ENCODE measurements around the gene UBE2U. TPM values are rescaled to one million over a fixed set of nuclear protein-coding genes. Genes with fewer than 3 reads are reported as not detected.

The UBE2U gene
- total RNA-seq, 1 experiment from 2014 or later, result not detected

DNA sequence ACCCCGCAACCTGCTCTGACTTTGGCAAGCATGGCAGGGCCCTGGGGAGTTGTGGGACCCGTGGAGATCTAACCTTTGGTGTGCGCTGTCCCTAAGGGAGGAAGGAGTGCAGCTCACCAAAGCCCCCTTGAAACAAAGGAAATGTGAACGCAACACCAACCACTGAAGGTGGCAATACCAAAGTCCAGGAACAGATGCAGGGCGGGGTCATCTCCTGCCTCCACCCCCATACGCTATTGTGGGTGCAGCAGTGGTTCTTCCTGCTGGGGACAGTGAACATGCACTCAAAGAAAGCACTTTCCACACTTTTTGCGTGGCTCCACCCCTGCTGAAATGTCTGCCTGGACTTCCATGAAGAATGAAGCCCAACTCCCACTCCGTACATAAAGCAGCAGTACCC is 93.0 kb downstream of the UBE2U start (continued):
- TF ChIP-seq, protein P1, sequence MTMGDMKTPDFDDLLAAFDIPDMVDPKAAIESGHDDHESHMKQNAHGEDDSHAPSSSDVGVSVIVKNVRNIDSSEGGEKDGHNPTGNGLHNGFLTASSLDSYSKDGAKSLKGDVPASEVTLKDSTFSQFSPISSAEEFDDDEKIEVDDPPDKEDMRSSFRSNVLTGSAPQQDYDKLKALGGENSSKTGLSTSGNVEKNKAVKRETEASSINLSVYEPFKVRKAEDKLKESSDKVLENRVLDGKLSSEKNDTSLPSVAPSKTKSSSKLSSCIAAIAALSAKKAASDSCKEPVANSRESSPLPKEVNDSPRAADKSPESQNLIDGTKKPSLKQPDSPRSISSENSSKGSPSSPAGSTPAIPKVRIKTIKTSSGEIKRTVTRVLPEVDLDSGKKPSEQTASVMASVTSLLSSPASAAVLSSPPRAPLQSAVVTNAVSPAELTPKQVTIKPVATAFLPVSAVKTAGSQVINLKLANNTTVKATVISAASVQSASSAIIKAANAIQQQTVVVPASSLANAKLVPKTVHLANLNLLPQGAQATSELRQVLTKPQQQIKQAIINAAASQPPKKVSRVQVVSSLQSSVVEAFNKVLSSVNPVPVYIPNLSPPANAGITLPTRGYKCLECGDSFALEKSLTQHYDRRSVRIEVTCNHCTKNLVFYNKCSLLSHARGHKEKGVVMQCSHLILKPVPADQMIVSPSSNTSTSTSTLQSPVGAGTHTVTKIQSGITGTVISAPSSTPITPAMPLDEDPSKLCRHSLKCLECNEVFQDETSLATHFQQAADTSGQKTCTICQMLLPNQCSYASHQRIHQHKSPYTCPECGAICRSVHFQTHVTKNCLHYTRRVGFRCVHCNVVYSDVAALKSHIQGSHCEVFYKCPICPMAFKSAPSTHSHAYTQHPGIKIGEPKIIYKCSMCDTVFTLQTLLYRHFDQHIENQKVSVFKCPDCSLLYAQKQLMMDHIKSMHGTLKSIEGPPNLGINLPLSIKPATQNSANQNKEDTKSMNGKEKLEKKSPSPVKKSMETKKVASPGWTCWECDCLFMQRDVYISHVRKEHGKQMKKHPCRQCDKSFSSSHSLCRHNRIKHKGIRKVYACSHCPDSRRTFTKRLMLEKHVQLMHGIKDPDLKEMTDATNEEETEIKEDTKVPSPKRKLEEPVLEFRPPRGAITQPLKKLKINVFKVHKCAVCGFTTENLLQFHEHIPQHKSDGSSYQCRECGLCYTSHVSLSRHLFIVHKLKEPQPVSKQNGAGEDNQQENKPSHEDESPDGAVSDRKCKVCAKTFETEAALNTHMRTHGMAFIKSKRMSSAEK (CRISPR knock-in tag; IDR thresholded peaks at IDR 0.05; ENCODE audit: borderline replicate concordance), result no peak
- TF ChIP-seq NFYB (CRISPR knock-in tag; conservative IDR thresholded peaks at IDR 0.05; ENCODE audit: low read depth) (no peak), HMGA2 (CRISPR knock-in tag; IDR thresholded peaks at IDR 0.05) (no peak), ATF1 (CRISPR knock-in tag; IDR thresholded peaks at IDR 0.05) (no peak), CREB1 (CRISPR knock-in tag; IDR thresholded peaks at IDR 0.05) (no peak)
- TF ChIP-seq, protein P2, sequence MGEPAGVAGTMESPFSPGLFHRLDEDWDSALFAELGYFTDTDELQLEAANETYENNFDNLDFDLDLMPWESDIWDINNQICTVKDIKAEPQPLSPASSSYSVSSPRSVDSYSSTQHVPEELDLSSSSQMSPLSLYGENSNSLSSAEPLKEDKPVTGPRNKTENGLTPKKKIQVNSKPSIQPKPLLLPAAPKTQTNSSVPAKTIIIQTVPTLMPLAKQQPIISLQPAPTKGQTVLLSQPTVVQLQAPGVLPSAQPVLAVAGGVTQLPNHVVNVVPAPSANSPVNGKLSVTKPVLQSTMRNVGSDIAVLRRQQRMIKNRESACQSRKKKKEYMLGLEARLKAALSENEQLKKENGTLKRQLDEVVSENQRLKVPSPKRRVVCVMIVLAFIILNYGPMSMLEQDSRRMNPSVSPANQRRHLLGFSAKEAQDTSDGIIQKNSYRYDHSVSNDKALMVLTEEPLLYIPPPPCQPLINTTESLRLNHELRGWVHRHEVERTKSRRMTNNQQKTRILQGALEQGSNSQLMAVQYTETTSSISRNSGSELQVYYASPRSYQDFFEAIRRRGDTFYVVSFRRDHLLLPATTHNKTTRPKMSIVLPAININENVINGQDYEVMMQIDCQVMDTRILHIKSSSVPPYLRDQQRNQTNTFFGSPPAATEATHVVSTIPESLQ (CRISPR knock-in tag; IDR thresholded peaks at IDR 0.05), result no peak
- TF ChIP-seq, protein P3, sequence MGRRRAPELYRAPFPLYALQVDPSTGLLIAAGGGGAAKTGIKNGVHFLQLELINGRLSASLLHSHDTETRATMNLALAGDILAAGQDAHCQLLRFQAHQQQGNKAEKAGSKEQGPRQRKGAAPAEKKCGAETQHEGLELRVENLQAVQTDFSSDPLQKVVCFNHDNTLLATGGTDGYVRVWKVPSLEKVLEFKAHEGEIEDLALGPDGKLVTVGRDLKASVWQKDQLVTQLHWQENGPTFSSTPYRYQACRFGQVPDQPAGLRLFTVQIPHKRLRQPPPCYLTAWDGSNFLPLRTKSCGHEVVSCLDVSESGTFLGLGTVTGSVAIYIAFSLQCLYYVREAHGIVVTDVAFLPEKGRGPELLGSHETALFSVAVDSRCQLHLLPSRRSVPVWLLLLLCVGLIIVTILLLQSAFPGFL (CRISPR knock-in tag; IDR thresholded peaks at IDR 0.05; ENCODE audit: borderline replicate concordance), result no peak
- TF ChIP-seq, protein P4, sequence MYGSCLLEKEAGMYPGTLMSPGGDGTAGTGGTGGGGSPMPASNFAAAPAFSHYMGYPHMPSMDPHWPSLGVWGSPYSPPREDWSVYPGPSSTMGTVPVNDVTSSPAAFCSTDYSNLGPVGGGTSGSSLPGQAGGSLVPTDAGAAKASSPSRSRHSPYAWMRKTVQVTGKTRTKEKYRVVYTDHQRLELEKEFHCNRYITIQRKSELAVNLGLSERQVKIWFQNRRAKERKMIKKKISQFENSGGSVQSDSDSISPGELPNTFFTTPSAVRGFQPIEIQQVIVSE (CRISPR knock-in tag; IDR thresholded peaks at IDR 0.05; ENCODE audit: borderline replicate concordance), result no peak

DNA sequence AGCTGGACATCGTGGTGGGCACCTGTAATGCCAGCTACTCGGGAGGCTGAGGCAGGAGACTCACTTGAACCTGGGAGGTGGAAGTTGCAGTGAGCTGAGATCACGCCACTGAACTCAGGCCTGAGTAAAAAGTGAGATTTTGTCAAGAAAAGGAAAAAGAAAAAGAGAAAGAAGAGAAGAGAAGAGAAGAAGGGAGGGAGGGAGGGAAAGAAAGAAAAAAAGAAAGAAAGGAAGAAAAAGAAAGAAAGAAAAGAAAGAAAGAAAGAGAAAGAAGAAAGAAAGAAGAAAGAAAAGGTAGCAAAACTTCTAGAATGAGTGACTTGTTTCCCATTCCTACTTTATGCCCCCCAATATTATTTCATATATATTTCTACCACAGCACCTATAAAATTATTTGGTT is 98.8 kb downstream of the UBE2U start:
- TF ChIP-seq GTF2I (CRISPR knock-in tag; conservative IDR thresholded peaks at IDR 0.05), result no peak
- TF ChIP-seq, protein P5, sequence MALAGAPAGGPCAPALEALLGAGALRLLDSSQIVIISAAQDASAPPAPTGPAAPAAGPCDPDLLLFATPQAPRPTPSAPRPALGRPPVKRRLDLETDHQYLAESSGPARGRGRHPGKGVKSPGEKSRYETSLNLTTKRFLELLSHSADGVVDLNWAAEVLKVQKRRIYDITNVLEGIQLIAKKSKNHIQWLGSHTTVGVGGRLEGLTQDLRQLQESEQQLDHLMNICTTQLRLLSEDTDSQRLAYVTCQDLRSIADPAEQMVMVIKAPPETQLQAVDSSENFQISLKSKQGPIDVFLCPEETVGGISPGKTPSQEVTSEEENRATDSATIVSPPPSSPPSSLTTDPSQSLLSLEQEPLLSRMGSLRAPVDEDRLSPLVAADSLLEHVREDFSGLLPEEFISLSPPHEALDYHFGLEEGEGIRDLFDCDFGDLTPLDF (CRISPR knock-in tag; IDR thresholded peaks at IDR 0.05), result no peak
- no peak for TF ChIP-seq NR3C1 (CRISPR knock-in tag; conservative IDR thresholded peaks at IDR 0.05; ENCODE audit: low read depth)
- CTCF ChIA-PET, result interaction anchor here (1.1 kb wide), 1 partner anchor 33 kb away, joined by 3 read pairs; no protein-coding TSS in a partner anchor
- Mint-ChIP-seq H3K36me3 (no peaks in the 10 kb centered on the region), H3K4me3 (no peak overlapping the region), H3K27me3 (ENCODE audit: low read depth) (no peaks in the 10 kb centered on the region; the same call in 1 of the 2 replicates), H3K27ac (no peak overlapping the region), H3K9me3 (peaks cover 10% of the 10 kb centered on the region), H3K4me1 (peaks cover 19% of the 10 kb centered on the region)
- POLR2A ChIA-PET, result no interaction called here
- DNase-seq (ENCODE audit: low spot score) (no peak), ATAC-seq (no peak)

DNA sequence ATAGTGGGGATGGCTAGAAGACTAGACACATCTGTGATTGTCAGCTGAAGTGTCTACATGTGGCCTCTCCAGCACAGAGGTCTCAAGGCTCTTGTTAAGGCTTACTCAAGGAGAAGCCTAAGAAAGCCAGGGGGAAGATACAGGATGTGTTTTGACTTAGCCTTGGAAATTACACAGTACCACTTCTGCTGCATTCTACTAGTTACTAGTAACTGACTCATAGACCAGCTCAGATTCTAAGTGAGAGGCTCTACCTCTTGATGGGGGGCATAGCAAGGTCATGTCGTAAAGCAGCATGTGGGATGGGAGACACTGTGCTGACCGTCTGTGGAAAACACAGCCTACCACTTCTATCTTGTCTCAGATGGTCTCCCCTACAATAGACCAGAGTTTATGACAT is 99.5 kb downstream of the UBE2U start:
- POLR2A ChIA-PET, result no interaction called here
- H3K4me1 Mint-ChIP-seq, result peaks cover 19% of the 10 kb centered on the region
- CTCF ChIA-PET, result no interaction called here
- no peaks in the 10 kb centered on the region; the same call in 1 of the 2 replicates for H3K27me3 Mint-ChIP-seq (ENCODE audit: low read depth)
- no peak overlapping the region for H3K4me3 Mint-ChIP-seq
- peaks cover 2% of the 10 kb centered on the region for H3K9me3 Mint-ChIP-seq
- H3K36me3 Mint-ChIP-seq, result no peaks in the 10 kb centered on the region
- no peak for ATAC-seq
- H3K27ac Mint-ChIP-seq, result no peak overlapping the region
- no peak for DNase-seq (ENCODE audit: low spot score)
- TF ChIP-seq, protein P6, sequence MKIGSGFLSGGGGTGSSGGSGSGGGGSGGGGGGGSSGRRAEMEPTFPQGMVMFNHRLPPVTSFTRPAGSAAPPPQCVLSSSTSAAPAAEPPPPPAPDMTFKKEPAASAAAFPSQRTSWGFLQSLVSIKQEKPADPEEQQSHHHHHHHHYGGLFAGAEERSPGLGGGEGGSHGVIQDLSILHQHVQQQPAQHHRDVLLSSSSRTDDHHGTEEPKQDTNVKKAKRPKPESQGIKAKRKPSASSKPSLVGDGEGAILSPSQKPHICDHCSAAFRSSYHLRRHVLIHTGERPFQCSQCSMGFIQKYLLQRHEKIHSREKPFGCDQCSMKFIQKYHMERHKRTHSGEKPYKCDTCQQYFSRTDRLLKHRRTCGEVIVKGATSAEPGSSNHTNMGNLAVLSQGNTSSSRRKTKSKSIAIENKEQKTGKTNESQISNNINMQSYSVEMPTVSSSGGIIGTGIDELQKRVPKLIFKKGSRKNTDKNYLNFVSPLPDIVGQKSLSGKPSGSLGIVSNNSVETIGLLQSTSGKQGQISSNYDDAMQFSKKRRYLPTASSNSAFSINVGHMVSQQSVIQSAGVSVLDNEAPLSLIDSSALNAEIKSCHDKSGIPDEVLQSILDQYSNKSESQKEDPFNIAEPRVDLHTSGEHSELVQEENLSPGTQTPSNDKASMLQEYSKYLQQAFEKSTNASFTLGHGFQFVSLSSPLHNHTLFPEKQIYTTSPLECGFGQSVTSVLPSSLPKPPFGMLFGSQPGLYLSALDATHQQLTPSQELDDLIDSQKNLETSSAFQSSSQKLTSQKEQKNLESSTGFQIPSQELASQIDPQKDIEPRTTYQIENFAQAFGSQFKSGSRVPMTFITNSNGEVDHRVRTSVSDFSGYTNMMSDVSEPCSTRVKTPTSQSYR (CRISPR knock-in tag; IDR thresholded peaks at IDR 0.05), result no peak
- TF ChIP-seq, protein P7, sequence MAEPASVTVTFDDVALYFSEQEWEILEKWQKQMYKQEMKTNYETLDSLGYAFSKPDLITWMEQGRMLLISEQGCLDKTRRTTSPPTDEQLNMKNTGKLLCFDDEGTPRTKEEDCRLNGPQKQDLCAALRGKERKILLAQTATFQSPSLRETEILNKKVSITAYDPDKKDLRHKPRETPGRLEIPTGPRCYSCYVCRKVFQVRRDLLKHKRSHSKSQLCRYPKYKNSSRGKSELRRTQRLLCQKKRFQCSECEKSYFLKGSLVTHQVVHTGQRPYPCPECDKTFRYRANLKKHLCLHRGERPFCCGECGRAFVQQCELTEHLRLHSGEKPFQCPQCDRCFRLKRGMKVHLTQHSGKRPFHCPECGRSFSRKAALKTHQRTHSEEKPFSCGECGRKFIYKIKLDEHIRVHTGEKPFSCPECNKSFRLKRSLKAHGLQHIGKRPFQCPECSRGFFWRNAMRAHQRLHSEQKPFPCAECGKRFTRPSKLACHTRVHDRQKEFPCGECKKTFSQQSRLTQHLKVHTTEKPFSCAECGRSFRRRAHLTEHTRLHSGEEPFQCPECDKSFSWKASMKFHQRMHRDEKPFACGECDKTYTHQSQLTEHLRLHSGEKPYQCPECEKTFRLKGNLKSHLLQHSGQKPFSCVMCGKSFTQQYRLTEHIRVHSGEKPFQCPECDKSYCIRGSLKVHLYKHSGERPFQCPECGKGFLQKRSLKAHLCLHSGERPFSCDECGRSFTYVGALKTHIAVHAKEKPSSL (CRISPR knock-in tag; conservative IDR thresholded peaks at IDR 0.05), result no peak
- TF ChIP-seq ELF4 (CRISPR knock-in tag; IDR thresholded peaks at IDR 0.05; ENCODE audit: low read depth), result no peak
- TF ChIP-seq, protein P8, sequence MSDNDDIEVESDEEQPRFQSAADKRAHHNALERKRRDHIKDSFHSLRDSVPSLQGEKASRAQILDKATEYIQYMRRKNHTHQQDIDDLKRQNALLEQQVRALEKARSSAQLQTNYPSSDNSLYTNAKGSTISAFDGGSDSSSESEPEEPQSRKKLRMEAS (CRISPR knock-in tag; IDR thresholded peaks at IDR 0.05), result no peak
- TF ChIP-seq, protein P9, sequence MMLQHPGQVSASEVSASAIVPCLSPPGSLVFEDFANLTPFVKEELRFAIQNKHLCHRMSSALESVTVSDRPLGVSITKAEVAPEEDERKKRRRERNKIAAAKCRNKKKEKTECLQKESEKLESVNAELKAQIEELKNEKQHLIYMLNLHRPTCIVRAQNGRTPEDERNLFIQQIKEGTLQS (CRISPR knock-in tag; conservative IDR thresholded peaks at IDR 0.05), result no peak
- TF ChIP-seq KAT7 (CRISPR knock-in tag; IDR thresholded peaks at IDR 0.05; ENCODE audit: borderline replicate concordance), result no peak
- TF ChIP-seq ZNF219 (CRISPR knock-in tag; IDR thresholded peaks at IDR 0.05; ENCODE audit: borderline replicate concordance), result no peak
